Epithelial cell of proximal tubule (primary cell): ENCODE results near the gene COPB1. TPM values are rescaled to one million over a fixed set of nuclear protein-coding genes. Genes with fewer than 3 reads are reported as not detected.

Experiments
- DNase-seq: peaks from one replicate; pipeline ENCODE4 v3.0.0-alpha.2; 2011; ENCODE audit warnings: low read depth
- H3K4me3 ChIP-seq: 2 replicates; pipeline ENCODE4 v1.5.1; 2011; ENCODE audit warnings: low read depth, mild to moderate bottlenecking, low read length
- CTCF ChIP-seq: conservative IDR thresholded peaks from 2 replicates; pipeline ENCODE4 v1.5.1; 2012; ENCODE audit warnings: low read depth, mild to moderate bottlenecking, low read length
- total RNA-seq: library from RNA; depleted of rRNA; stranded (reverse); fragments of >200 nt; gene quantifications from 2 replicates; pipeline ENCODE4 v1.2.3, GENCODE V29; 2015

Gene COPB1
- total RNA-seq, 1 donor from 2014 or later, result 129 TPM

DNA sequence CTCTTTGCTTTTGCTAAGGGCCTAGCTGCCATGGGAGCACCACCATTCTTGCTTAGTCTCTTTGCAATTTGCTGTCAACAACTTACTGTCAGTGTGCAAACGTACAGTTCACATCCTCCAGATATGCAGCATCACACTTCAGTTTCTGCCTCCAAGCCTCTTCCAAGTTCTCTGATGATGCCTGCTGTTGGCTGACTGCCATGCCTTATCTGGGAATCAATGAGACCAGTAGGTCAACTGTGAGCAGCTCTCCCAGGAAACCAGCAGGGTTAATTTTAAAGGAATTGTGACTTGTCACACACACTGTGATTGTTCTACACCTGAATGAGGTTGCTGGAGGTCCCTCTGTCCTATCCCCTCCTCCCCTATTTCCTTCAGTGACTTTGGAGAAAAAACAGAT lies 56.0 kb downstream of the COPB1 start:
- no peak for DNase-seq
- no peak overlapping the region for H3K4me3 ChIP-seq
- TF ChIP-seq CTCF, result no peak

DNA sequence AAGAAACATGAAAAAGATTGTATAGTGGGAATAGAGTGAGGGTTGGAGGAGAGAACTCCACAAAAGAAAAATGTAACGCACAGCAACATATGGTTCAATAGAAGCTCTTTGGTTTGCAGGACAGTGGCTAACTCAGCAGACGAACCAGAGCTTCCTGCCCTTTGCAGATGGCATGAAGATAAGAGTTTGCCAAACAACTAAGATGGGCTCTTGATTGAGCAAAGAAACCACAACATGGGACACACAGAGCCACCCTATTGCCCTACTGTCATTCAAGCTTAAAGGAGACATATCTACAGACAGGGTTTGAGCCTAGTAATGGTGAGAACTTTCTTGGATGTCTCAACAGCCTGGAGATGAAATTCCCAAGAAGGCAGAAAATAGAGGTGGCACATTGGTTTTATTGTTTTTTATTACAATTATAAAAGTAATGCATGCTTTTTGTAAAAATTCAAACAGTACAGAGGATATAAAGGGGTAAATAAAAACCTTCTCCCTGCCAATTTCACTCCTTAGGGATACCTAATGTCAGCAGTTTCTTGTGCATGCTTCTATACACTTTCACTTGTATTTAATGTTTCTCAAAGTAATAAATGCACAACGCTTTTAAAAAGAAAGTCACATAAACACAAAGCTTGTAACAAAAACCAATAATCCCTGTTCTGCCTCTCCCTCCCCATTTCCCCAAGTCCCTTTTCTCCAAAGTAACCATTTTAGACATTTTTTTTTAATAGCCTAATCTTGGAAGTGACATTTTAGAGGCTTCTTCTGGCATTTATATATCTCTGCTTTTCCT lies 63.7 kb downstream of the COPB1 start:
- DNase-seq, result no peak
- no peak overlapping the region for H3K4me3 ChIP-seq
- no peak for TF ChIP-seq CTCF

GRCh38 chr11:14425621-14426020 lies 74.0 kb downstream of the COPB1 start:
- DNase-seq, result no peak
- H3K4me3 ChIP-seq, result no peak overlapping the region
- no peak for TF ChIP-seq CTCF

DNA sequence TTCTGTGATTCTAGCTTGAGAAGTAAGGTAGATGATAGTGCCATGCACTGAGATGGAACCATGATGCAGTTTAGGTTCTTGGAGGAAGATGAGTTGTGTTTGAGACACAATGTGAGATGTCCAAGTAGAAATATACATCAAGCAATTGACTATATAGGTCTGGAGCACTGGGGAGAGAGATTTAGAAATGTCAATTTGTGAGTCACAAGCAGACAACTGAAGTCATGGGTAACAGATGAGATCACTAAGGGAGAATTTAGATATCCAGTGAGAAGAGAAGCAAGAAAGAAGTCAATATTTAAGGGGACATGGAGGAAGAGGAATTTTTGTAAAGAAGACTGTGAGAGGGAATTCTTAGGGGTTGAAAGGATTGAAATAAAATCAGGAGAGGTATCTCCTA lies 75.5 kb downstream of the COPB1 start:
- no peak for DNase-seq
- no peak for TF ChIP-seq CTCF
- H3K4me3 ChIP-seq, result no peak overlapping the region

- DNase-seq, result no peak
- TF ChIP-seq CTCF, result no peak
- H3K4me3 ChIP-seq, result no peak overlapping the region
Measured at GRCh38 chr11:14423633-14424032, 76.0 kb downstream of the COPB1 start.

GRCh38 chr11:14422814-14423182 lies 76.8 kb downstream of the COPB1 start:
- no peak for TF ChIP-seq CTCF
- no peak overlapping the region for H3K4me3 ChIP-seq
- DNase-seq, result no peak
